Astrocyte of the cerebellum (primary cell): ENCODE data around the gene PHC2.
"Not testable (repeated sequence)": the region's sequence is repeated elsewhere in the genome, so short reads cannot be mapped to it uniquely, and the experiment has no call there.

Experiments used
- DNase-seq: peaks from one replicate; pipeline ENCODE4 v3.0.0-alpha.2; 2011; ENCODE audit warnings: low read depth
- H3K4me3 ChIP-seq: 2 replicates; pipeline ENCODE4 v1.5.1; 2011; ENCODE audit warnings: mild to moderate bottlenecking, low read depth, low read length, moderate library complexity
- in situ Hi-C: cut with HindIII; loops from 2 replicates; pipeline ENCODE4 v1.10.0; 2017; ENCODE audit warnings: low sequenced_read_pairs
- TF ChIP-seq, protein P1 (sequence below): IDR thresholded peaks from 2 replicates; pipeline ENCODE4 v1.5.1; 2012; ENCODE audit warnings: low read length, low read depth, moderate library complexity, mild to moderate bottlenecking; ENCODE audit errors: missing control alignments

Gene PHC2

DNA sequence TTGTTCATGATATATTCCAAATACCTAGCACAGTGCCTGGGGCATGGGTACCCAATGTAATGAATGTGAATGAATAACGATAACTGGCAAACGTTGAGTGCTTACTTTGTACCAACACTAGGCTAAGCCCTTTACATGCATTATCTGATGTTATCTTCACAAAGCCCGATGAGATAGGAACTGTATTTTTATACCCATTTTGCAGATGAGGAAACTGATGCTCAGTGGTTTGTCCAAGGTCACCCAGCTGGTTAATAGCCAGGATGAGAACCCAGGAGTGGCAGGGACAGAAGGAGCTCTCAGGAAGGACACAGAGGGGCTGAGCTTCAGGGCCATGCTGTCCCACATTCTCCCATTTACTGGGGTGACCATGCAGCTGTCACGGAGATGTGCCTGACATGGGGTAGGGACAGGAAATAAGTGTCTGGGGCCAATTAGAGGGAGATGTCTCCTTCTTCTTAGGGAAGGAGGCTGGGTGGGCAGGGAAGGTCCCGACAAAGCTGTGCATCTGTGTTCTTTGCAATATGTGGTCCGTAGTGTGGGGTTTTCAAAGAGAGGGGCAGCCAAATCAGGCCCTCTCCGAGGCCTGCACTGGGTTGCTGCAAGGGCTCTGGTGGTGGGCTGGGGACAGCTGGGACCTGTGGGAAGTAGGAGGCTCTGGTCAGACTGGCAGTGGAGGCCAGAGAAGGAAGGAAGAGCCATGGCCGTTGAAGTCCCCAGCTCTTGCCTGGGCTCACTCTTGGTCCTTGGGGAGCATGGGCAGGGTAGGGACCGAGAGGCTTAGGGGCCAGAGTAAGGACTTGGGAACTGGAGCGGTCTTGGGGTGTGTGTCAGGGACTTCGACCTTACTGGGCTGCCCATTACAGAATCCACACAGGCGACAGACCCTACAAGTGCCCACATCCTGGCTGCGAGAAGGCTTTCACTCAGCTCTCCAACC is 136.6 kb downstream of the PHC2 start:
- in situ Hi-C loops, result no loop called here
- TF ChIP-seq, protein P1, sequence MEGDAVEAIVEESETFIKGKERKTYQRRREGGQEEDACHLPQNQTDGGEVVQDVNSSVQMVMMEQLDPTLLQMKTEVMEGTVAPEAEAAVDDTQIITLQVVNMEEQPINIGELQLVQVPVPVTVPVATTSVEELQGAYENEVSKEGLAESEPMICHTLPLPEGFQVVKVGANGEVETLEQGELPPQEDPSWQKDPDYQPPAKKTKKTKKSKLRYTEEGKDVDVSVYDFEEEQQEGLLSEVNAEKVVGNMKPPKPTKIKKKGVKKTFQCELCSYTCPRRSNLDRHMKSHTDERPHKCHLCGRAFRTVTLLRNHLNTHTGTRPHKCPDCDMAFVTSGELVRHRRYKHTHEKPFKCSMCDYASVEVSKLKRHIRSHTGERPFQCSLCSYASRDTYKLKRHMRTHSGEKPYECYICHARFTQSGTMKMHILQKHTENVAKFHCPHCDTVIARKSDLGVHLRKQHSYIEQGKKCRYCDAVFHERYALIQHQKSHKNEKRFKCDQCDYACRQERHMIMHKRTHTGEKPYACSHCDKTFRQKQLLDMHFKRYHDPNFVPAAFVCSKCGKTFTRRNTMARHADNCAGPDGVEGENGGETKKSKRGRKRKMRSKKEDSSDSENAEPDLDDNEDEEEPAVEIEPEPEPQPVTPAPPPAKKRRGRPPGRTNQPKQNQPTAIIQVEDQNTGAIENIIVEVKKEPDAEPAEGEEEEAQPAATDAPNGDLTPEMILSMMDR, result no peak
- no peak for DNase-seq
- no peak overlapping the region for H3K4me3 ChIP-seq

DNA sequence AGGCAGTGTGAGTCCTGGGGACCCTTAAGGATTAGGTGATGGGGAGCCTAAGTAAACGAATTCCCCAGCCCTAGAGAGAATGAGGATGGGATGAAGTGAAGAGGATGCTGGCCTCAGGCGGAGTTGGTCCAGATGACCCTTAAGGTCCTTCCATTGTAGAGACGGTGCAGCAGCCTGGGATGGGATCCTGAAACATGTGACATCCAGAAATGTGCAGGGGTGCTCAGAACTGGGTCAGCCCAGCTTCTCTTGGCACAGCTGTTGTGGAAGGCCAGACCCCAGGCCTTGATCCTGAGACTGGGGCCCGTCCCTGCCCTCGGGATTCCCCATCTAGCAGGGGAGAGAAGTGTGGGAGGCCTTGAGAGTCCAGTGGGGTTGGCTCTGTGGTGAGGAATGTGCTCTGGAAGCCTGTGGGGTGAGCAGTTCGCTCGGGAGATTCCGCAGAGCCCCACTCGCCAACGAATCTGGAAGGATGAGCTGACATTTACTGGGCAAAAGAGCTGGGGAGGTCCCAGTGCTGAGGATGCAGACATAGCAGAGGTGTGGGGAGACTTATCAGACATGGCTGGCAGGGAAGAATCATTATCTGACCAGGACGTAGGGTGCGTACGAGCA is 138.1 kb downstream of the PHC2 start:
- TF ChIP-seq, protein P1, result no peak
- DNase-seq, result no peak
- in situ Hi-C loops, result no loop called here
- H3K4me3 ChIP-seq, result no peak overlapping the region

DNA sequence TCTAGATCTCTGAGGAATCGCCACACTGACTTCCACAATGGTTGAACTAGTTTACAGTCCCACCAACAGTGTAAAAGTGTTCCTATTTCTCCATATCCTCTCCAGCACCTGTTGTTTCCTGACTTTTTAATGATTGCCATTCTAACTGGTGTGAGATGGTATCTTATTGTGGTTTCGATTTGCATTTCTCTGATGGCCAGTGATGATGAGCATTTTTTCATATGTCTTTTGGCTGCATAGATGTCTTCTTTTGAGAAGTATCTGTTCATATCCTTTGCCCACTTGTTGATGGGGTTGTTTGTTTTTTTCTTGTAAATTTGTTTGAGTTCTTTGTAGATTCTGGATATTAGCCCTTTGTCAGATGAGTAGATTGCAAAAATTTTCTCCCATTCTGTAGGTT is 140.3 kb downstream of the PHC2 start:
- DNase-seq, H3K4me3 ChIP-seq, in situ Hi-C loops: not testable (repeated sequence)

DNA sequence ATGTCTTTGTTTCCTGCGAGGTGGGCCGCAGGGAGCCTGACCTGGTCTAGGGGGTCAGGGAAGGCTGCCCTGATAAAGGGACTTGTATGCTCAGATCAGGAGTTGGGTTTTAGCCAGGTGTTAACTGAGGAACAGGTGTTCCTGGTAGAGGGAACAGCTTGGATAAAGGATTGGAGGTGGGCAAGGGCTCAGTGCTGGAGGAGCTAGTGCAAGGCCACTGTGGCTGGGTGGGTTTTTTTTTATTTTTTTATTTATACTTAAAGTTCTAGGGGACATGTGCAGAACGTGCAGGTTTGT is 141.1 kb downstream of the PHC2 start:
- DNase-seq, result no peak
- TF ChIP-seq, protein P1, result no peak
- no peak overlapping the region for H3K4me3 ChIP-seq
- in situ Hi-C loops, result no loop called here

DNA sequence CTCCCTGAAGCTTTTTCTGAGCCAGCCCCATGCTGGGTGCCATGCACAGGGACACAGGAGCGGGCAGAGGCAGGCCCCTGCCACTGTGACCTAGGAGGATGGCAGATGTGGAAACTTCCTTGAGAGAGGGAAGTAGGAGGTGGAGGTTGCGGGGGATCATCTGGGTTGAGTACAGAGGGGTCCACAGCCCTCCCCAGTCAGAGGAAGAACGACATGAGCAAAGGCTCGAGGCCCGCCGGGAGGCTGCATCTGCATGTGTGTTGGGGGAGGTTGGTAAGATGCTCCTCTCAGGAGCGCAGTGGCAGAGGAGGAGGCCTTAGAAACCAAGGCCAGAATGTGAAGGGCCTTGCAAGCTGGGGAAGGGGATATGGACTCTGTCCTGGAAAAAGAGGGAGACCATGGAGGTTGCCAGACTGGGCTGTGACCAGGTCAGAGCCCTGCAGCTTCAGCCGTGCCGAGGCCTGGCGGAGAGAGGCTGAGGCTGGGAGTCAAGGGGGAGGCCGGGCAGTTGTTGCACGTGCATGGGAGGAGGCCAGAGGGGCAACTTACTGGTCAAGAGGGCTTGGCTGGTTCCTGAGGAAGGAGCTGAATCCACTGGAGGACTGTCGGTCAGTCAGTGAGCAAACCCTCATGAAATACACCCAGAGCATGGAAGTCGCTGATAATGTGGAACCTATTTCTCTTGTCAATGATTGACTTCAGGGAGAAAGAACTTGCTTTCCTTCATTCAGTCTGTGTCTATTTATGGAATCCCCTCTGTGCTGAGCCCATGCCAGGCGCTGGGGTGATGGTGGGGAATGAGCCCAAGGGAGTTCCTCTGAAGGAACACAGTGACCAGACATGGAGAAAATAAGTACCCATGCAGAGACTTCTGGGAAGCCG is 141.7 kb downstream of the PHC2 start:
- no peak for DNase-seq
- TF ChIP-seq, protein P1, result no peak
- in situ Hi-C loops, result no loop called here
- no peak overlapping the region for H3K4me3 ChIP-seq

DNA sequence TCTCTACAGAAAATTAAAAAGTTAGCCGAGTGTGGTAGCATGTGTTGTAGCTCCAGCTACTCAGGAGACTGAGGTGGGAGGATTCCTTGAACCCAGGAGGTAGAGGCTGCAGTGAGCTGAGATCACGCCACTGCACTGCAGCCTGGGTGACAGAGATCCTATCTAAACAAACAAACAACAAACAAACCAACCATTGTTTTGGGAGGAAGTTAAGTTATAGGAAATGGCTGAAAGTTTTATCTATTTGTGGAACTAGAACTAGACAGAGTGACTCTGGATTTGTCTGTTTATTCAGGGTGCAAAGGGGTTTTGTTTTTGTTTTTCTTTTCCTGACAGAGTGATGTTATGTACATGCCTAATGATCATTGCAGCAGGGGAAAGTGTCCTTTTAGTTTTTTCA is 143.6 kb downstream of the PHC2 start:
- in situ Hi-C loops, result no loop called here
- no peak overlapping the region for H3K4me3 ChIP-seq
- no peak for DNase-seq
- TF ChIP-seq, protein P1, result no peak
